Mesenchymal stem cell (in vitro differentiated cells and primary cell): ENCODE data around the gene TBC1D14.

Experiments
- DNase-seq: peaks from one replicate; pipeline ENCODE4 v3.0.0-alpha.2; 2013
- H2AFZ ChIP-seq: one replicate; pipeline ENCODE4 v1.6.1; 2013; ENCODE audit warnings: low read depth, mild to moderate bottlenecking, control low read depth, inconsistent platforms, low read length, moderate library complexity
- H2AK5ac ChIP-seq: 2 replicates; pipeline ENCODE4 v1.6.1; 2013; ENCODE audit warnings: low read length, moderate library complexity, mild to moderate bottlenecking, inconsistent platforms; ENCODE audit not compliant: severe bottlenecking
- H2BK120ac ChIP-seq: one replicate; pipeline ENCODE4 v1.6.1; 2013; ENCODE audit warnings: low read depth, mild to moderate bottlenecking, inconsistent platforms, low read length, moderate library complexity
- H2BK12ac ChIP-seq, 2 experiments: one replicate each; pipeline ENCODE4 v1.6.1; 2013; ENCODE audit warnings: inconsistent platforms in 2 of 2, low read length in 2 of 2, mild to moderate bottlenecking in 2 of 2, moderate library complexity in 2 of 2, control low read depth in 1 of 2
- H2BK15ac ChIP-seq: one replicate; pipeline ENCODE4 v1.6.1; 2013; ENCODE audit warnings: mild to moderate bottlenecking, low read depth, inconsistent platforms; ENCODE audit not compliant: poor library complexity, severe bottlenecking
- H2BK5ac ChIP-seq: 2 replicates; pipeline ENCODE4 v1.6.1; 2013; ENCODE audit warnings: low read depth, mild to moderate bottlenecking, low read length, control low read depth, inconsistent platforms; ENCODE audit not compliant: poor library complexity, severe bottlenecking
- H3K14ac ChIP-seq, 2 experiments: one replicate each; pipeline ENCODE4 v1.6.1; 2013; ENCODE audit warnings: inconsistent platforms in 2 of 2, low read length in 2 of 2, control low read depth in 1 of 2, mild to moderate bottlenecking in 1 of 2, moderate library complexity in 1 of 2
- H3K18ac ChIP-seq, 2 experiments: one replicate each; pipeline ENCODE4 v1.6.1; 2013; ENCODE audit warnings: inconsistent platforms in 2 of 2, low read length in 2 of 2, control low read depth in 1 of 2, low read depth in 1 of 2, mild to moderate bottlenecking in 1 of 2
- H3K23ac ChIP-seq, 2 experiments: one replicate each; pipeline ENCODE4 v1.6.1; 2013; ENCODE audit warnings: inconsistent platforms in 2 of 2, low read length in 2 of 2, mild to moderate bottlenecking in 2 of 2, moderate library complexity in 2 of 2, control low read depth in 1 of 2
- H3K27ac ChIP-seq: 2 replicates; pipeline ENCODE4 v1.5.1; 2013; ENCODE audit warnings: mild to moderate bottlenecking, moderate library complexity, low read length, control low read depth, inconsistent platforms; ENCODE audit not compliant: poor library complexity, severe bottlenecking
- H3K27me3 ChIP-seq, 2 experiments: 2 replicates each; pipeline versions ENCODE4 v1.6.1 to v1.7.0; 2013; ENCODE audit warnings: low read length in 2 of 2, mild to moderate bottlenecking in 2 of 2, moderate library complexity in 2 of 2, control low read depth in 1 of 2, inconsistent platforms in 1 of 2; ENCODE audit not compliant: control insufficient read depth in 1 of 2, insufficient read depth in 1 of 2
- H3K36me3 ChIP-seq, 2 experiments: 2 replicates each; pipeline versions ENCODE4 v1.6.1 to v1.7.0; 2013; ENCODE audit warnings: low read length in 2 of 2, control low read depth in 1 of 2, inconsistent platforms in 1 of 2, low read depth in 1 of 2, mild to moderate bottlenecking in 1 of 2; ENCODE audit not compliant: insufficient read depth in 2 of 2, control insufficient read depth in 1 of 2
- H3K4ac ChIP-seq, 2 experiments: one replicate each; pipeline ENCODE4 v1.6.1; 2013; ENCODE audit warnings: inconsistent platforms in 2 of 2, low read length in 2 of 2, mild to moderate bottlenecking in 2 of 2, moderate library complexity in 2 of 2, control low read depth in 1 of 2, low read depth in 1 of 2
- H3K4me1 ChIP-seq: 2 replicates; pipeline ENCODE4 v1.6.1; 2013; ENCODE audit warnings: low read depth, low read length, control low read depth; ENCODE audit not compliant: control insufficient read depth, insufficient read depth
- H3K4me2 ChIP-seq: 2 replicates; pipeline ENCODE4 v1.6.1; 2013; ENCODE audit warnings: low read length, mild to moderate bottlenecking, inconsistent platforms; ENCODE audit not compliant: poor library complexity, severe bottlenecking
- H3K4me3 ChIP-seq, 2 experiments: 2 replicates each; pipeline versions ENCODE4 v1.5.1 to v1.7.0; 2013; ENCODE audit warnings: low read length in 2 of 2, mild to moderate bottlenecking in 2 of 2, control low read depth in 1 of 2, low read depth in 1 of 2; ENCODE audit not compliant: insufficient read depth in 1 of 2
- H3K79me1 ChIP-seq: replicated peaks from 2 replicates; pipeline ENCODE4 v1.6.1; 2013; ENCODE audit warnings: mild to moderate bottlenecking, control low read depth, low read length, inconsistent platforms; ENCODE audit not compliant: poor library complexity, severe bottlenecking
- H3K9ac ChIP-seq: 2 replicates; pipeline ENCODE4 v1.7.0; 2013; ENCODE audit warnings: mild to moderate bottlenecking, low read length, moderate library complexity
- H3K9me3 ChIP-seq: 2 replicates; pipeline ENCODE4 v1.7.0; 2013; ENCODE audit warnings: mild to moderate bottlenecking, low read length; ENCODE audit not compliant: control insufficient read depth
- H4K8ac ChIP-seq: one replicate; pipeline ENCODE4 v1.6.1; 2013; ENCODE audit warnings: inconsistent platforms, mild to moderate bottlenecking, low read length, moderate library complexity
- H4K91ac ChIP-seq: one replicate; pipeline ENCODE4 v1.6.1; 2013; ENCODE audit warnings: mild to moderate bottlenecking, low read length, inconsistent platforms
- WGBS: methylation state at CpG from one replicate; pipeline ENCODE4 v1.1.7; 2013; ENCODE audit warnings: mixed read lengths; 5-methylcytosine and 5-hydroxymethylcytosine counted together

The TBC1D14 gene

DNA sequence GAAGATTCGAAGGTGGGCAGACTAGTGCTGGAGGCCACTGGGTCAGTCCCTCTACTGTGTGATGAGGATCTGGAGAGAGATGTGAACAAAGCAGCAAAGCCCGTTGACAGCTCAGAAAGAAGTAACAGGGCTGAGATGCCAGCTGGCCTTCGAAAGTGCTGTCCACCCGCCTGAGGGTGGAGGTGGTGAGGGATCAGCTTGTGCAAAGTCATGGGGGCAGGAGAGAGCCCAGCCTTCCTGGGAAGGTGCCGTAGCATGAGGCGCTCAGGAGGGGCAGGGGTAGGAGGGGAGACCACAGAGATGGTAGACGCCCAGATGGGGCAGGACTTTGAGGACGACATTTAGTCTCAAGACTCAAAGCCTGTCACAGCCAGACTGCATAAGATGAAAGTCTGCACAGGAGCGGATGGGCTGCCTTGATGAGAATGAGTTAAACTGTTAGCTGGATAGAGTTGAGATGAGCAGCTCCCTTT lies 19.7 kb downstream of the TBC1D14 start:
- Histone ChIP-seq H3K27ac (no peak overlapping the region), H2BK12ac (no peak overlapping the region), H3K4me3 (no peak overlapping the region), H3K23ac (no peak overlapping the region), H2BK5ac (no peak overlapping the region), H3K18ac (no peak overlapping the region), H3K4me2 (no peak overlapping the region), H3K4me1 (peaks cover 14% of the 10 kb centered on the region), H3K14ac (peak overlapping the region in 1 of 2 experiments; percentile 68), H2AK5ac (no peak overlapping the region), H2AFZ (no peak overlapping the region), H2BK15ac (no peak overlapping the region), H4K91ac (peak overlapping the region; percentile 9), H2BK120ac (no peak overlapping the region), H3K9ac (no peak overlapping the region), H3K4ac (no peak overlapping the region), H3K9me3 (peaks cover 6% of the 10 kb centered on the region), H3K27me3 (no peaks in the 10 kb centered on the region), H3K36me3 (peaks cover 11 to 32% of the 10 kb centered on the region in 2 experiments), H3K79me1 (peaks cover 53% of the 10 kb centered on the region), H4K8ac (no peak overlapping the region)
- WGBS: 91% methylated on average over 9 of the region's 9 CpGs
- DNase-seq: no peak

DNA sequence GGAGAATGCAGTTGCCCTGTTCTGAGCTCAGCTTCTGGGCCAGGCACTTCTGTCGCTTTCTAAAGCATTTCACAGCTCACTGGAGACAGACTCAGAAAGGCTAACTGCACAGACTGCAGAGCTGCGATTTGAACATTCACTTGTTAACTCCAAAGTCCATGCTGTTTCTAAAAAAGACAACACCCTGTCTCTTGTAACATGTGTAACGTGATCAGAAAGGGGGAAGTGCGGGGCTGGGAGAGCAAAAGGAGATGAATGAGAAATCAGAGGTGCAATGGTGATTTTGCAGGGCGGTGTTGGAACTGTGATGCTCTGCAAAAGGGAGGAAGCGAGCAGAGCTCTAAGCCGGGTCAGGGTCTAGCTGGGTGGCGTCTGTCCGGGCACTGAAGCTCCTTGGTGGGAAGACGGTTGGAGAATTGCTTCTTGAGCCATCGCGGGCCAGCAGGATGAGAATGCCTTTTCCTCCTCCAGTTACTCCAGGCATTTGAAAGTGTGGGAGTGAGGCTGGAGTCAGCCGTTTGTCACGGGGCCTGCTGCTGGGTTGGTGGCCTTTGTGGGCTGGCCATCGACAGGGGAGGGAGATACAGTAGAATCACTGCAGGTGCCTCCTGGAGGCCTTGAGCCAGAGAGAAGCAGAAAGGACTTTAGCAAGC lies 20.3 kb downstream of the TBC1D14 start:
- Histone ChIP-seq H3K23ac (no peak overlapping the region), H2AK5ac (no peak overlapping the region), H2BK5ac (no peak overlapping the region), H3K36me3 (peaks cover 7 to 26% of the 10 kb centered on the region in 2 experiments), H3K4me2 (no peak overlapping the region), H3K4me3 (no peak overlapping the region), H3K79me1 (peaks cover 49% of the 10 kb centered on the region), H2BK15ac (no peak overlapping the region), H4K91ac (peak overlapping the region; percentile 22), H3K18ac (no peak overlapping the region), H3K27me3 (no peaks in the 10 kb centered on the region), H3K27ac (no peak overlapping the region), H3K14ac (no peak overlapping the region), H4K8ac (no peak overlapping the region), H3K9ac (no peak overlapping the region), H2BK120ac (no peak overlapping the region), H2AFZ (no peak overlapping the region), H3K4ac (peak overlapping the region in 1 of 2 experiments; percentile 28), H2BK12ac (no peak overlapping the region), H3K9me3 (peaks cover 6% of the 10 kb centered on the region), H3K4me1 (peaks cover 13% of the 10 kb centered on the region)
- 84% methylated on average over 14 of the region's 15 CpGs for WGBS
- DNase-seq: no peak

DNA sequence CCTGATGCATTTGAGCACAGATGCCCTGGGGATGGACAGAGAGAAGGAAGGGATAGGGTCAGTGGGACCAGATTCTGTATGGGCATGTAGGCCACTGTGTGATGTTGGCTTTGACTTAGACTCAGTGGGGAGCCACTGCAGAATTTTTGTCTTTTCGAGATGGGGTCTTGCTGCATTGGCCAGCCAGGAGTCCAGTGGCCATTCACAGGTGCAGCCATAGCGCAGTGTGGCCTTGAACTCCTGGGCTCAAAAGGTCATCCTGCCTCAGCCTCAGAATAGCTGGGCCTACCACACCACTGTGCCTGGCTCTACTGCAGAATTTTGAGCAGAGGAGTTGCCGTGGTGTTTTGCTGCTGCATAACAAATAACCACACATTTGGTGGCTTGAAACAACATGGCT lies 22.8 kb downstream of the TBC1D14 start:
- Histone ChIP-seq H2BK12ac (no peak overlapping the region), H4K8ac (no peak overlapping the region), H2BK120ac (no peak overlapping the region), H2BK5ac (no peak overlapping the region), H3K4me3 (no peak overlapping the region), H3K4me1 (peaks cover 14% of the 10 kb centered on the region), H3K4me2 (no peak overlapping the region), H3K79me1 (peaks cover 34% of the 10 kb centered on the region), H3K18ac (no peak overlapping the region), H3K27ac (no peak overlapping the region), H2BK15ac (no peak overlapping the region), H3K27me3 (no peaks in the 10 kb centered on the region), H2AFZ (no peak overlapping the region), H3K9ac (no peak overlapping the region), H2AK5ac (no peak overlapping the region), H3K36me3 (peaks cover 0 to 10% of the 10 kb centered on the region in 2 experiments), H3K14ac (no peak overlapping the region), H4K91ac (no peak overlapping the region), H3K4ac (no peak overlapping the region), H3K23ac (no peak overlapping the region), H3K9me3 (peaks cover 6% of the 10 kb centered on the region)
- WGBS: 99% methylated on average over 3 of the region's 3 CpGs
- DNase-seq: no peak

DNA sequence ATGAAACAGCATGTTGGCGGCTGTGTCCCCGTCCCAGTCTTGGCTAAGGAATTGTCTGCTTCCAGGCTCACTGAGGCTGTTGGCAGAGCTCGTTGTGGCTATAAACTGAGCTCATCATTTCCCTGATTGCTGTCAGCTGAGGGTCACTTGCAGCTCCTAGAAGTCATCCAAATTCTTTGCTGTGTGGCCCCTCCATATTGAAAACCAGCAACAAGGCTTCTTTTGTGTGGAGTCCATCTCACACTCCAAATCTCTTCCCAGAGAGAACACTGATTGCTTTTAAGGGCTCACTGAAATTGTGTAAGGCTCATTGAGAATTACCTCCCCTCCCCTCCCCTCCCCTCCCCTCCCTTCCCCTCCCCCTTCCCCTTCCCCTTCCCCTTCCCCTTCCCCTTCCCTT lies 23.3 kb downstream of the TBC1D14 start:
- peaks cover 6% of the 10 kb centered on the region for H3K9me3 ChIP-seq
- H3K4me3 ChIP-seq: no peak overlapping the region
- no peak for DNase-seq
- H2BK12ac ChIP-seq: no peak overlapping the region
- H3K4me2 ChIP-seq: no peak overlapping the region
- no peak overlapping the region for H2BK5ac ChIP-seq
- H3K23ac ChIP-seq: no peak overlapping the region
- H4K8ac ChIP-seq: no peak overlapping the region
- no peak overlapping the region for H3K4ac ChIP-seq
- H3K18ac ChIP-seq: no peak overlapping the region
- H3K27ac ChIP-seq: no peak overlapping the region
- no peak overlapping the region for H2AFZ ChIP-seq
- H2AK5ac ChIP-seq: no peak overlapping the region
- H2BK120ac ChIP-seq: no peak overlapping the region
- H4K91ac ChIP-seq: no peak overlapping the region
- no peak overlapping the region for H3K9ac ChIP-seq
- no peak overlapping the region for H2BK15ac ChIP-seq
- no peak overlapping the region for H3K14ac ChIP-seq
- WGBS: 91% methylated on average over 3 of the region's 3 CpGs
- H3K79me1 ChIP-seq: peaks cover 37% of the 10 kb centered on the region
- peaks cover 0 to 10% of the 10 kb centered on the region in 2 experiments for H3K36me3 ChIP-seq
- no peaks in the 10 kb centered on the region for H3K27me3 ChIP-seq
- H3K4me1 ChIP-seq: peaks cover 18% of the 10 kb centered on the region
